Measurements from ENCODE around the gene FRY. TPM values are rescaled to one million over a fixed set of nuclear protein-coding genes. Genes with fewer than 3 reads are reported as not detected.

The FRY gene
- total and polyA plus RNA-seq, 2 of the 13 experiments (the other 11 are each of a cell fraction or from before 2014, with no cell fraction given) = 8.2 to 13.1 TPM

DNA sequence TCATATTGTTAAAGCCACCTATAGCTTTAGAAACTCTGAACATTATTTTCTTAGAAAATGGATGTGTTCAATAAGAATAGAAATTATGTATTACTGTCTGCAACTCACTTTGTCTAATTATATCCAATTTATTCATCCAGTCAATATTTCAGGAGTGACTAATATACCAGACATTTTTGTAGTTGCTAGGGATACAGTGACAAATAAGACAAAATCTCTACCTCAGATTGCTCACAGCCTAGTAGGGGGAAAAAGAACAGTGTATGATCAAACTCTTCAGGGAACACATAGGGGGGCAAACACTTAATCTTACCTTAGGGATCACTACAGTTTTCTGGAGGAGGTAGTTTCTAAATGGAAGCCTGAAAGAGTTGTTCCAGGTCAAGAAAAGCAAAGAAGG, 292.3 kb downstream of the FRY start:
- in situ Hi-C loops (cut with HindIII; ENCODE audit: extremely low pct_ligation_motif_present, low pct_unique_long_range_greater_than_20kb) = no loop called here
- ChIA-PET CTCF (ENCODE audit: low intra/inter-chr PET ratio, low total read pairs) (no interaction called here), POLR2A (no interaction called here)
- DNase-seq (ENCODE audit: low spot score) (no peak), FAIRE-seq (no peak), ATAC-seq (no peak)
- no TSS peak for BruUV-seq (replicated peaks)
- Histone ChIP-seq H3K4me3 (replicated peaks in 1 of 3; ENCODE audit: insufficient read depth in 1 of 3, low read depth in 2 of 3, low read length in 3 of 3) (no peak overlapping the region), H3K27ac (ENCODE audit: extremely low read length, insufficient read depth, low read length) (no peak overlapping the region), H3K9ac (ENCODE audit: insufficient read depth, low read depth, low read length) (no peak overlapping the region), H3K9me3 (ENCODE audit: low read length) (no peaks in the 10 kb centered on the region), H3K36me3 (replicated peaks in 1 of 2; ENCODE audit: control insufficient read depth in 1 of 2, insufficient read depth in 2 of 2, low read length in 2 of 2) (peaks cover 3 to 36% of the 10 kb centered on the region in 2 experiments), H3K4me1 (ENCODE audit: insufficient read depth, low read length) (peaks cover 15% of the 10 kb centered on the region), H3K4me2 (ENCODE audit: low read depth, low read length) (no peak overlapping the region), H2AFZ (ENCODE audit: low read length) (no peak overlapping the region), H4K20me1 (ENCODE audit: insufficient read depth, low read length) (no peaks in the 10 kb centered on the region; the same call in 1 of the 2 replicates), H3K79me2 (ENCODE audit: insufficient read depth, low read length) (no peaks in the 10 kb centered on the region), H3K27me3 (ENCODE audit: control insufficient read depth in 1 of 2, insufficient read depth in 2 of 2, low read length in 2 of 2) (no peaks in the 10 kb centered on the region)
- intact Hi-C loops (cut with micrococcal nuclease; ENCODE audit: unreplicated experiment) = no loop called here
- no peak for TF ChIP-seq ASH2L (IDR thresholded peaks at IDR 0.05; ENCODE audit: insufficient read length, low read depth, low read length)
- no peak for TF ChIP-seq NR1H2 (CRISPR knock-in tag; IDR thresholded peaks at IDR 0.05; ENCODE audit: borderline replicate concordance, low read depth)
- TF ChIP-seq ZNF143 (CRISPR knock-in tag; IDR thresholded peaks at IDR 0.05) = no peak
- TF ChIP-seq, protein P1, sequence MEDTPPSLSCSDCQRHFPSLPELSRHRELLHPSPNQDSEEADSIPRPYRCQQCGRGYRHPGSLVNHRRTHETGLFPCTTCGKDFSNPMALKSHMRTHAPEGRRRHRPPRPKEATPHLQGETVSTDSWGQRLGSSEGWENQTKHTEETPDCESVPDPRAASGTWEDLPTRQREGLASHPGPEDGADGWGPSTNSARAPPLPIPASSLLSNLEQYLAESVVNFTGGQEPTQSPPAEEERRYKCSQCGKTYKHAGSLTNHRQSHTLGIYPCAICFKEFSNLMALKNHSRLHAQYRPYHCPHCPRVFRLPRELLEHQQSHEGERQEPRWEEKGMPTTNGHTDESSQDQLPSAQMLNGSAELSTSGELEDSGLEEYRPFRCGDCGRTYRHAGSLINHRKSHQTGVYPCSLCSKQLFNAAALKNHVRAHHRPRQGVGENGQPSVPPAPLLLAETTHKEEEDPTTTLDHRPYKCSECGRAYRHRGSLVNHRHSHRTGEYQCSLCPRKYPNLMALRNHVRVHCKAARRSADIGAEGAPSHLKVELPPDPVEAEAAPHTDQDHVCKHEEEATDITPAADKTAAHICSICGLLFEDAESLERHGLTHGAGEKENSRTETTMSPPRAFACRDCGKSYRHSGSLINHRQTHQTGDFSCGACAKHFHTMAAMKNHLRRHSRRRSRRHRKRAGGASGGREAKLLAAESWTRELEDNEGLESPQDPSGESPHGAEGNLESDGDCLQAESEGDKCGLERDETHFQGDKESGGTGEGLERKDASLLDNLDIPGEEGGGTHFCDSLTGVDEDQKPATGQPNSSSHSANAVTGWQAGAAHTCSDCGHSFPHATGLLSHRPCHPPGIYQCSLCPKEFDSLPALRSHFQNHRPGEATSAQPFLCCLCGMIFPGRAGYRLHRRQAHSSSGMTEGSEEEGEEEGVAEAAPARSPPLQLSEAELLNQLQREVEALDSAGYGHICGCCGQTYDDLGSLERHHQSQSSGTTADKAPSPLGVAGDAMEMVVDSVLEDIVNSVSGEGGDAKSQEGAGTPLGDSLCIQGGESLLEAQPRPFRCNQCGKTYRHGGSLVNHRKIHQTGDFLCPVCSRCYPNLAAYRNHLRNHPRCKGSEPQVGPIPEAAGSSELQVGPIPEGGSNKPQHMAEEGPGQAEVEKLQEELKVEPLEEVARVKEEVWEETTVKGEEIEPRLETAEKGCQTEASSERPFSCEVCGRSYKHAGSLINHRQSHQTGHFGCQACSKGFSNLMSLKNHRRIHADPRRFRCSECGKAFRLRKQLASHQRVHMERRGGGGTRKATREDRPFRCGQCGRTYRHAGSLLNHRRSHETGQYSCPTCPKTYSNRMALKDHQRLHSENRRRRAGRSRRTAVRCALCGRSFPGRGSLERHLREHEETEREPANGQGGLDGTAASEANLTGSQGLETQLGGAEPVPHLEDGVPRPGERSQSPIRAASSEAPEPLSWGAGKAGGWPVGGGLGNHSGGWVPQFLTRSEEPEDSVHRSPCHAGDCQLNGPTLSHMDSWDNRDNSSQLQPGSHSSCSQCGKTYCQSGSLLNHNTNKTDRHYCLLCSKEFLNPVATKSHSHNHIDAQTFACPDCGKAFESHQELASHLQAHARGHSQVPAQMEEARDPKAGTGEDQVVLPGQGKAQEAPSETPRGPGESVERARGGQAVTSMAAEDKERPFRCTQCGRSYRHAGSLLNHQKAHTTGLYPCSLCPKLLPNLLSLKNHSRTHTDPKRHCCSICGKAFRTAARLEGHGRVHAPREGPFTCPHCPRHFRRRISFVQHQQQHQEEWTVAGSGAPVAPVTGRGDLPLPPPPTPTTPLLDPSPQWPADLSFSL (CRISPR knock-in tag; IDR thresholded peaks at IDR 0.05) = no peak
- no peak for TF ChIP-seq ELK4 (CRISPR knock-in tag; IDR thresholded peaks at IDR 0.05; ENCODE audit: borderline replicate concordance)
- TF ChIP-seq ZNF3 (CRISPR knock-in tag; IDR thresholded peaks at IDR 0.05) = no peak
- TF ChIP-seq, protein P2, sequence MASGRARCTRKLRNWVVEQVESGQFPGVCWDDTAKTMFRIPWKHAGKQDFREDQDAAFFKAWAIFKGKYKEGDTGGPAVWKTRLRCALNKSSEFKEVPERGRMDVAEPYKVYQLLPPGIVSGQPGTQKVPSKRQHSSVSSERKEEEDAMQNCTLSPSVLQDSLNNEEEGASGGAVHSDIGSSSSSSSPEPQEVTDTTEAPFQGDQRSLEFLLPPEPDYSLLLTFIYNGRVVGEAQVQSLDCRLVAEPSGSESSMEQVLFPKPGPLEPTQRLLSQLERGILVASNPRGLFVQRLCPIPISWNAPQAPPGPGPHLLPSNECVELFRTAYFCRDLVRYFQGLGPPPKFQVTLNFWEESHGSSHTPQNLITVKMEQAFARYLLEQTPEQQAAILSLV (CRISPR knock-in tag; IDR thresholded peaks at IDR 0.05; ENCODE audit: borderline replicate concordance) = no peak
- no peak for TF ChIP-seq ZNF296 (CRISPR knock-in tag; conservative IDR thresholded peaks at IDR 0.05)
- TF ChIP-seq U2AF1 (optimal IDR thresholded peaks at IDR 0.05; ENCODE audit: low read depth, low read length) = no peak
- TF ChIP-seq ZNF782 (CRISPR knock-in tag; IDR thresholded peaks at IDR 0.05; ENCODE audit: borderline replicate concordance) = no peak
- TF ChIP-seq, protein P3, sequence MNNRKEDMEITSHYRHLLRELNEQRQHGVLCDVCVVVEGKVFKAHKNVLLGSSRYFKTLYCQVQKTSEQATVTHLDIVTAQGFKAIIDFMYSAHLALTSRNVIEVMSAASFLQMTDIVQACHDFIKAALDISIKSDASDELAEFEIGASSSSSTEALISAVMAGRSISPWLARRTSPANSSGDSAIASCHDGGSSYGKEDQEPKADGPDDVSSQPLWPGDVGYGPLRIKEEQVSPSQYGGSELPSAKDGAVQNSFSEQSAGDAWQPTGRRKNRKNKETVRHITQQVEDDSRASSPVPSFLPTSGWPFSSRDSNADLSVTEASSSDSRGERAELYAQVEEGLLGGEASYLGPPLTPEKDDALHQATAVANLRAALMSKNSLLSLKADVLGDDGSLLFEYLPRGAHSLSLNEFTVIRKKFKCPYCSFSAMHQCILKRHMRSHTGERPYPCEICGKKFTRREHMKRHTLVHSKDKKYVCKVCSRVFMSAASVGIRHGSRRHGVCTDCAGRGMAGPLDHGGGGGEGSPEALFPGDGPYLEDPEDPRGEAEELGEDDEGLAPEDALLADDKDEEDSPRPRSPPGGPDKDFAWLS (CRISPR knock-in tag; IDR thresholded peaks at IDR 0.05; ENCODE audit: borderline replicate concordance) = no peak
- TF ChIP-seq RNF219 (CRISPR knock-in tag; IDR thresholded peaks at IDR 0.05) = no peak

Measured in HepG2 (cell line).